Erythroblast (primary cell): Measurements from ENCODE around the gene LRRC39.
"Not testable (repeated sequence)": the region's sequence is repeated elsewhere in the genome, so short reads cannot be mapped to it uniquely, and the experiment has no call there.

ENCODE experiments used
- GATA1 ChIP-seq: IDR thresholded peaks from 2 replicates; pipeline ENCODE4 v1.6.1; 2011; ENCODE audit warnings: low read depth, mild to moderate bottlenecking, control low read depth, low read length, moderate library complexity
- POLR2A ChIP-seq: IDR thresholded peaks from 2 replicates; pipeline ENCODE4 v1.6.1; 2011; ENCODE audit warnings: mild to moderate bottlenecking, low read length

DNA sequence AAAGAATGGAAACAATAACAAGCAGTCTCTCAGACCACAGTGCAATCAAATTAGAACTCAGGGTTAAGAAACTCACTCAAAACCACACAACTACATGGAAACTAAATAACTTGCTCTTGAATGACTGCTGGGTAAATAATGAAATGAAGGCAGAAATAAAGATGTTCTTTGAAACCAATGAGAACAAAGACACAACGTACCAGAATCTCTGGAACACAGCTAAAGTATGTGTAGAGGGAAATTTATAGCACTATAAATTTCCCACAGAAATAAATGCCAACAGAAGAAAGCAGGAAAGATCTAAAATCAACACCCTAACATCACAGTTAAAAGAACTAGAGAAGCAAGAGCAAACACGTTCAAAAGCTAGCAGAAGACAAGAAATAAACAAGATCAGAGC, 24.6 kb upstream of the LRRC39 start:
- TF ChIP-seq POLR2A, GATA1: not testable (repeated sequence)
